ENCODE data around the gene LIX1. TPM values are rescaled to one million over a fixed set of nuclear protein-coding genes. Genes with fewer than 3 reads are reported as not detected.

Gene LIX1
- polyA plus RNA-seq, 2 donors = not detected

- Histone ChIP-seq H3K4me3 (ENCODE audit: low read depth in 1 of 2, low read length in 2 of 2) (no peak overlapping the region), H3K36me3 (ENCODE audit: control insufficient read depth in 2 of 2, insufficient read depth in 2 of 2, low read length in 1 of 2) (peaks cover 3 to 5% of the 10 kb centered on the region in 2 donors), H3K27me3 (ENCODE audit: control insufficient read depth in 1 of 2, insufficient read depth in 2 of 2, low read length in 2 of 2) (no peaks in the 10 kb centered on the region), H3K4me1 (ENCODE audit: control insufficient read depth in 2 of 2, insufficient read depth in 2 of 2, low read length in 1 of 2) (no peaks in the 10 kb centered on the region), H3K9me3 (ENCODE audit: control insufficient read depth in 2 of 2, insufficient read depth in 1 of 2, low read depth in 1 of 2, low read length in 1 of 2) (no peaks in the 10 kb centered on the region), H3K27ac (ENCODE audit: low read depth in 2 of 2, low read length in 1 of 2) (no peak overlapping the region)
- 72 to 85% methylated on average over 3 of the region's 3 CpGs for WGBS, 2 donors
These were observed 29.3 kb upstream of the LIX1 start for GRCh38 chr5:97171703-97172102.

- peaks cover 3 to 10% of the 10 kb centered on the region in 2 donors for H3K36me3 ChIP-seq (ENCODE audit: control insufficient read depth in 2 of 2, insufficient read depth in 2 of 2, low read length in 1 of 2)
- H3K27me3 ChIP-seq (ENCODE audit: control insufficient read depth in 1 of 2, insufficient read depth in 2 of 2, low read length in 2 of 2) = no peaks in the 10 kb centered on the region
- no peak overlapping the region for H3K4me3 ChIP-seq (ENCODE audit: low read depth in 1 of 2, low read length in 2 of 2)
- no peak overlapping the region for H3K27ac ChIP-seq (ENCODE audit: low read depth in 2 of 2, low read length in 1 of 2)
- H3K9me3 ChIP-seq (ENCODE audit: control insufficient read depth in 2 of 2, insufficient read depth in 1 of 2, low read depth in 1 of 2, low read length in 1 of 2) = no peaks in the 10 kb centered on the region
- no peaks in the 10 kb centered on the region for H3K4me1 ChIP-seq (ENCODE audit: control insufficient read depth in 2 of 2, insufficient read depth in 2 of 2, low read length in 1 of 2)
- WGBS, 2 donors = 71 to 78% methylated on average over 6 of the region's 6 CpGs
These were observed 25.0 kb upstream of the LIX1 start for GRCh38 chr5:97167435-97167834.

GRCh38 chr5:97165726-97166125 is 23.3 kb upstream of the LIX1 start:
- H3K4me3 ChIP-seq (ENCODE audit: low read depth in 1 of 2, low read length in 2 of 2) = no peak overlapping the region
- peaks cover 3 to 7% of the 10 kb centered on the region in 2 donors for H3K36me3 ChIP-seq (ENCODE audit: control insufficient read depth in 2 of 2, insufficient read depth in 2 of 2, low read length in 1 of 2)
- H3K4me1 ChIP-seq (ENCODE audit: control insufficient read depth in 2 of 2, insufficient read depth in 2 of 2, low read length in 1 of 2) = no peaks in the 10 kb centered on the region
- H3K9me3 ChIP-seq (ENCODE audit: control insufficient read depth in 2 of 2, insufficient read depth in 1 of 2, low read depth in 1 of 2, low read length in 1 of 2) = no peaks in the 10 kb centered on the region
- no peaks in the 10 kb centered on the region for H3K27me3 ChIP-seq (ENCODE audit: control insufficient read depth in 1 of 2, insufficient read depth in 2 of 2, low read length in 2 of 2)
- WGBS, 2 donors = 10 to 29% methylated on average over 1 of the region's 1 CpG
- no peak overlapping the region for H3K27ac ChIP-seq (ENCODE audit: low read depth in 2 of 2, low read length in 1 of 2)

- no peaks in the 10 kb centered on the region for H3K4me1 ChIP-seq (ENCODE audit: control insufficient read depth in 2 of 2, insufficient read depth in 2 of 2, low read length in 1 of 2)
- H3K36me3 ChIP-seq (ENCODE audit: control insufficient read depth in 2 of 2, insufficient read depth in 2 of 2, low read length in 1 of 2) = peaks cover 3 to 7% of the 10 kb centered on the region in 2 donors
- no peak overlapping the region for H3K4me3 ChIP-seq (ENCODE audit: low read depth in 1 of 2, low read length in 2 of 2)
- H3K27ac ChIP-seq (ENCODE audit: low read depth in 2 of 2, low read length in 1 of 2) = no peak overlapping the region
- no peaks in the 10 kb centered on the region for H3K27me3 ChIP-seq (ENCODE audit: control insufficient read depth in 1 of 2, insufficient read depth in 2 of 2, low read length in 2 of 2)
- no peaks in the 10 kb centered on the region for H3K9me3 ChIP-seq (ENCODE audit: control insufficient read depth in 2 of 2, insufficient read depth in 1 of 2, low read depth in 1 of 2, low read length in 1 of 2)
These were observed 22.4 kb upstream of the LIX1 start for GRCh38 chr5:97164846-97165245.

GRCh38 chr5:97163790-97164285 is 21.4 kb upstream of the LIX1 start:
- Histone ChIP-seq H3K4me1 (ENCODE audit: control insufficient read depth in 2 of 2, insufficient read depth in 2 of 2, low read length in 1 of 2) (no peaks in the 10 kb centered on the region), H3K4me3 (ENCODE audit: low read depth in 1 of 2, low read length in 2 of 2) (no peak overlapping the region), H3K27ac (ENCODE audit: low read depth in 2 of 2, low read length in 1 of 2) (no peak overlapping the region), H3K9me3 (ENCODE audit: control insufficient read depth in 2 of 2, insufficient read depth in 1 of 2, low read depth in 1 of 2, low read length in 1 of 2) (no peaks in the 10 kb centered on the region), H3K27me3 (ENCODE audit: control insufficient read depth in 1 of 2, insufficient read depth in 2 of 2, low read length in 2 of 2) (no peaks in the 10 kb centered on the region), H3K36me3 (ENCODE audit: control insufficient read depth in 2 of 2, insufficient read depth in 2 of 2, low read length in 1 of 2) (peaks cover 3 to 7% of the 10 kb centered on the region in 2 donors)
- 94 to 95% methylated on average over 5 of the region's 5 CpGs for WGBS, 2 donors

- peaks cover 0 to 1% of the 10 kb centered on the region in 2 donors for H3K9me3 ChIP-seq (ENCODE audit: control insufficient read depth in 2 of 2, insufficient read depth in 1 of 2, low read depth in 1 of 2, low read length in 1 of 2)
- no peak overlapping the region for H3K4me3 ChIP-seq (ENCODE audit: low read depth in 1 of 2, low read length in 2 of 2)
- no peak overlapping the region for H3K27ac ChIP-seq (ENCODE audit: low read depth in 2 of 2, low read length in 1 of 2)
- H3K27me3 ChIP-seq (ENCODE audit: control insufficient read depth in 1 of 2, insufficient read depth in 2 of 2, low read length in 2 of 2) = no peaks in the 10 kb centered on the region
- H3K36me3 ChIP-seq (ENCODE audit: control insufficient read depth in 2 of 2, insufficient read depth in 2 of 2, low read length in 1 of 2) = peaks cover 3 to 7% of the 10 kb centered on the region in 2 donors
- H3K4me1 ChIP-seq (ENCODE audit: control insufficient read depth in 2 of 2, insufficient read depth in 2 of 2, low read length in 1 of 2) = no peaks in the 10 kb centered on the region
These were observed 21.0 kb upstream of the LIX1 start for GRCh38 chr5:97163360-97163764.

- Histone ChIP-seq H3K9me3 (ENCODE audit: control insufficient read depth in 2 of 2, insufficient read depth in 1 of 2, low read depth in 1 of 2, low read length in 1 of 2) (peaks cover 0 to 2% of the 10 kb centered on the region in 2 donors), H3K36me3 (ENCODE audit: control insufficient read depth in 2 of 2, insufficient read depth in 2 of 2, low read length in 1 of 2) (peaks cover 0 to 7% of the 10 kb centered on the region in 2 donors), H3K27me3 (ENCODE audit: control insufficient read depth in 1 of 2, insufficient read depth in 2 of 2, low read length in 2 of 2) (no peaks in the 10 kb centered on the region), H3K4me1 (ENCODE audit: control insufficient read depth in 2 of 2, insufficient read depth in 2 of 2, low read length in 1 of 2) (no peaks in the 10 kb centered on the region), H3K4me3 (ENCODE audit: low read depth in 1 of 2, low read length in 2 of 2) (no peak overlapping the region), H3K27ac (ENCODE audit: low read depth in 2 of 2, low read length in 1 of 2) (no peak overlapping the region)
- WGBS, 2 donors = 28 to 31% methylated on average over 4 of the region's 4 CpGs
These were observed 19.6 kb upstream of the LIX1 start for GRCh38 chr5:97162045-97162444.

GRCh38 chr5:97157689-97158088 is 15.3 kb upstream of the LIX1 start:
- Histone ChIP-seq H3K27me3 (ENCODE audit: control insufficient read depth in 1 of 2, insufficient read depth in 2 of 2, low read length in 2 of 2) (no peaks in the 10 kb centered on the region), H3K4me1 (ENCODE audit: control insufficient read depth in 2 of 2, insufficient read depth in 2 of 2, low read length in 1 of 2) (no peaks in the 10 kb centered on the region), H3K36me3 (ENCODE audit: control insufficient read depth in 2 of 2, insufficient read depth in 2 of 2, low read length in 1 of 2) (no peaks in the 10 kb centered on the region), H3K27ac (ENCODE audit: low read depth in 2 of 2, low read length in 1 of 2) (no peak overlapping the region), H3K4me3 (ENCODE audit: low read depth in 1 of 2, low read length in 2 of 2) (no peak overlapping the region), H3K9me3 (ENCODE audit: control insufficient read depth in 2 of 2, insufficient read depth in 1 of 2, low read depth in 1 of 2, low read length in 1 of 2) (peaks cover 0 to 2% of the 10 kb centered on the region in 2 donors)
- 95 to 97% methylated on average over 2 of the region's 2 CpGs for WGBS, 2 donors

- WGBS, 2 donors = 79 to 88% methylated on average over 3 of the region's 3 CpGs
- Histone ChIP-seq H3K27ac (ENCODE audit: low read depth in 2 of 2, low read length in 1 of 2) (no peak overlapping the region), H3K36me3 (ENCODE audit: control insufficient read depth in 2 of 2, insufficient read depth in 2 of 2, low read length in 1 of 2) (no peaks in the 10 kb centered on the region)
These were observed 9.0 kb upstream of the LIX1 start for GRCh38 chr5:97151370-97151769.

GRCh38 chr5:97150401-97150800 is 8.0 kb upstream of the LIX1 start:
- Histone ChIP-seq H3K36me3 (ENCODE audit: control insufficient read depth in 2 of 2, insufficient read depth in 2 of 2, low read length in 1 of 2) (no peaks in the 10 kb centered on the region), H3K27ac (ENCODE audit: low read depth in 2 of 2, low read length in 1 of 2) (no peak overlapping the region), H3K9me3 (ENCODE audit: control insufficient read depth in 2 of 2, insufficient read depth in 1 of 2, low read depth in 1 of 2, low read length in 1 of 2) (no peaks in the 10 kb centered on the region), H3K27me3 (ENCODE audit: control insufficient read depth in 1 of 2, insufficient read depth in 2 of 2, low read length in 2 of 2) (no peaks in the 10 kb centered on the region), H3K4me1 (ENCODE audit: control insufficient read depth in 2 of 2, insufficient read depth in 2 of 2, low read length in 1 of 2) (no peaks in the 10 kb centered on the region), H3K4me3 (ENCODE audit: low read depth in 1 of 2, low read length in 2 of 2) (no peak overlapping the region)
- 67 to 69% methylated on average over 1 of the region's 1 CpG for WGBS, 2 donors

More at GRCh38 chr5:97151370-97151769, 9.0 kb upstream of the LIX1 start:
- no peaks in the 10 kb centered on the region for H3K4me1 ChIP-seq (ENCODE audit: control insufficient read depth in 2 of 2, insufficient read depth in 2 of 2, low read length in 1 of 2)
- H3K27me3 ChIP-seq (ENCODE audit: control insufficient read depth in 1 of 2, insufficient read depth in 2 of 2, low read length in 2 of 2) = no peaks in the 10 kb centered on the region
- no peak overlapping the region for H3K4me3 ChIP-seq (ENCODE audit: low read depth in 1 of 2, low read length in 2 of 2)
- no peaks in the 10 kb centered on the region for H3K9me3 ChIP-seq (ENCODE audit: control insufficient read depth in 2 of 2, insufficient read depth in 1 of 2, low read depth in 1 of 2, low read length in 1 of 2)
